ENCODE measurements around the gene SIGLEC6. TPM values are rescaled to one million over a fixed set of nuclear protein-coding genes. Genes with fewer than 3 reads are reported as not detected.
A peak's percentile ranks its signal among the peaks of the same experiment; 100 is the strongest.

Gene SIGLEC6
- not detected for total RNA-seq (ENCODE audit: insufficient read depth, low replicate concordance)

DNA sequence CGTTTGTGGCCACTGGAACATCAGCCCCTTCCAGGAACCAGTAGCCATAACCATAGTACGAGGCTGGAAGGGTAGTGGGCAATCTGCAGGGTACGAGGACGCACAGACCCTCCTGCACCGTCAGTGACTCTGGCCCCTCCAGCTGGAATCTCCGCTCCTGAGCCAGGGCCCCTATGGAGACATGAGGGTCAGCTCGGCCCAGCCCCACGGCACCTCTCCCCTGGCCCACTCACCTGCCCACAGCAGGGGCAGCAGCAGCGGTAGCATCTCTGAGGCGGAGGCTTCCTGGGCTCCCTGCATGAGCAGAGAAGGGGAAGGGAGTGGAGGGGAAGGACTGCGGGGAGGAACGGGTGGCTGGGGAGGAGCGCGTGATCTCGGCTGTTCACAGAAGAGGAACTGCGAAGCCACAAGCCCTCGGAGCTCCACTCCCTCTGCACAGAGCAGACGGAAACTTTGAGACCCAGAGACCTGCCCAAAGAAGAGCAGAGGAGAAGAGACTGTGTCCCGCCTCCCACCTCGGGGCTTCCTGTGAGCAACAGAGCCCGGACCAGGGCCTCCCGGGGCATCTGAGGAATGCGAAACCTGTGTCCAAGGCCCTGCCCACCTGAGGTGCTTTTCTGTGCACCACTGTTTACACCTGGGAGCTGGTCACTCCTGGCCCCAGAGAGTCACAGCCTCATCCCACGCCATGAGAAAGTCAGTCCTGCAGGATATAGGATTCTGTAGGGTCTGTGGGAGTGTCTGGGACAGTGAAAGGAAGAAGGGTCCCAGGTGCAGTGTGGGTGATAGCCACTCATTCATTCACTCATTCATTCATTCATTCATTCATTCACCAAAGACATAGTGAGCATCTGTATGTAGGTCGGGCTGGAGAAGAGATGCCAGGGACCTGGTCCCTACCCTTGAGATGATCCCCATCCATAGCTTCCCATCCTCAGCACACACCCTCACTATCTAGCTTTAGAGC, at the start of gene SIGLEC6:
Gene SIGLEC6, minus strand, starts transcription at position 322 of the 967 bp plus-strand sequence. Its CDS starts 22 bp downstream, at position 300.
- DNase-seq (ENCODE audit: low spot score), result peak; percentile 45

DNA sequence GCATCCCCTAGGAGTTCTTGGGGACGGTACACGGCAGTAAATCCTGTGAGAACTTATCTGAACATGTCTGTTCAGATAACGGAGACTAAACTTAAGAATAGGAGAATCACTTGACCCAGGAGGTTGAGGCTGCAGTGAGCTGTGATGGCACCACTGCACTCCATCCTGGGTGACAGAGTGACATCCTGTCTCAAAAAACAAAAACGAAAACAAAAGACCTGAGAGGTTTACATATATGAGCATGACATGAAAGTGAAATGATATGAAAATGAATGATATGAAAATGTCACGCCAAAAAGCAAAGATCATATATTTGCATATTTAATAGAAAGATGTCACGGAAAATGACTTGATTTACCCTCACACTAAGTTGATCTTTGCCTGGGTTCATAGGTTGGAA, 45.4 kb upstream of the SIGLEC6 start:
- DNase-seq (ENCODE audit: low spot score), result no peak

DNA sequence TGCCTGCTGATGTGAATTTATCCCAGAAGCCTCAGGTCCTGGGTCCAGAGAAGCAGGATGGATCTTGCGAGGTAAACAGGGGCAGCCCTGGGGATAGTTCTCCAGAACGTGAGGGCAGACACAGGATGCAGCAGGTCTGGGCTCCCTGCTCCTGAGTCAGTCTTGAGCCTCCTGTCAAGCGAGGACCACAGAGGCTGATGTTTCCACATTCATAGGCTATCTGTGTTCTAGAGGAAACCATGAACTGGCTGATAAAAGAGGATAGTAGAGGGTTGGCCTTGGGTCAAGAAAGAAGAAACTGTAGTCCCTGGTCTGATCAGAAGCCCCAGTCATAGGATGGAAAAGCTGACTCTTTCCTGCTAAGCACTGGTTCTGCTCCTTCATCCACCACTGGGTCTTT, 41.9 kb upstream of the SIGLEC6 start:
- no peak for DNase-seq (ENCODE audit: low spot score)

DNA sequence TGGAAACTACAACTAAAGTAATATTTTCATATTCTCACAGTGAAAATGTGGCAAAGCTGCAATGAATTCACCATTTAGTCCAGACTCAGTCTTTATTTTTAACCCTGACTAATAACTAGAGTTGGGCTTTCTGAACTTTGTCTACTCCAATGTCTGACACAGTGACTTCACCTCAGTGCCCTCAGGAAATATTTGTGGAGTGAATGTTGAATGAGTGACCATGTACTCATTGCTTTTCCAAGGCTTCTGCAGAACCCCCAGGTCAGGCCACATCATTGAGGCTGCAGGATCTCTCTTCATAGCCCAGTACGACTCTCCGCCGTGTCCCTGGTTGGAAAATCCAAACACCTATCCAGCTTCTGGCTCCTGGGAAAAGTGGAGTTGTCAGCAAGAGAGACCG, 41.4 kb upstream of the SIGLEC6 start:
- no peak for DNase-seq (ENCODE audit: low spot score)

DNA sequence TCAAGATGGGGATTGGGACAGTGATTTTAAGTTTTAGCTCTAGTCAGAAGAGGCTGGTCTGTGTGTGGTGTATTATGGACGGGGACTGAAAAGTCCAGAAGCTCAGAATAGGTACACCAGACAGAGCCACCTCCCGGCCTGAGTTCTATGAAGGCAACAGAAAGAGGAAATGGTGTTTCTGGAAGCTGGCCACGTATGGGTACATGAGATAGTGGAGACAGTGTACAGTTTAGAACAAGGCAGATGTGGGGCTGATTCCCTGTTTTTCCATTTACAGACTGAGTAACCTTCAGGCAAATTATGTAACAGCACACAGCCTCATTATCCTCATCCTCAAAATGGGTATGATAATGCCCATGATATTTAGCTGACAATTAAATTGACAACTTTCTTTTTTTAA, 40.9 kb upstream of the SIGLEC6 start:
- DNase-seq (ENCODE audit: low spot score), result no peak

DNA sequence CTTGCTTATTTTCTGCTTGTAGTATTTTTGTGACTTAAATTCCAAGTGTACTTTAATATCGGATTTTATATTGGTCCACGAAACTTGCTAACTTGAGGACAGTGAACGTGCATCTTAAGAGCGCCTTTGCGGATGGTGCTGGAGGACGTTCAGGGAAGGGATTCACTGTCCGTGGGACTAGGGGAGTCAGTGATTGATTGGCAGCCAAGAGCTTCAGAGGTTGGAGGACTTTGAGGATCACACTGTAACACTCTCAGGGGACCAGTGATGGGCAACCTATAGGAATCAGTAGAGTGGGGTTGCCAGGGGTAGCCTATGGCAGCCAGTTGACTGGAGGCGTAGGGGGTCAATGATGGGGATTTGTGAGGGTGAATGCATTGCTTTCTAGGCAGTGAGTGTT, 40.1 kb upstream of the SIGLEC6 start:
- no peak for DNase-seq (ENCODE audit: low spot score)

DNA sequence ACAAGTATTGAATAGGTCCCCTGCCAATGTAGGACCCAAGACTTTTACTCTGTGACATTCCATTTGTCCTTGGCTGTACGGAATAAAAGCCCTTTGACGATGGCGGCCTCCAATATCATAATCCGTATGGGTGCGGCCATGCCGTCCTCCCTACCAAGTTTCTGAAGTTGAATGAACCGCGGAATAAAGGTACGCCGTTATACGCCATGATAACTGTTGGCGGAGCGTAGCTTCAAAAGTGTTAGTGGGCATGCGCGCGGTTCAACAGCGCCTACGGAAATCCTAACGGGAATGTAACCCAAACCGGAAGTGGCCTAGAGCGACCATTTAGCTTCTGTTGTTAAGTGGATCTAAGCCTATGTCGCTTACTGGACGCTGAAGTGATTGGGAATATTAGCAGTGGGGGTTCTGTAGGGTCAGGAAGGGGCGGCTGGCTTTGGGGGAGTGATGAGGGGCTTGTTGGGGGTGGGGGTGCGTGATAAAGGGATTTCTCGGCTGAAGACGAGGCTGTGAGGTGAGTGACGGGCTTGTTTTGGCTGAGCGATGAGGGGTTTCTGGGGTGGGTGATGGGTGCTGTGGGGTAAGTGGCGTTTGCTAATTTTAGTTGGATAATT, 39.6 kb upstream of the SIGLEC6 start, which contains the start of gene ZNF175:
Gene ZNF175, plus strand, starts transcription at position 322 of the 614 bp plus-strand sequence. CDS start 2,047 bp downstream, outside the sequence.
- DNase-seq (ENCODE audit: low spot score), result peak; percentile 99

DNA sequence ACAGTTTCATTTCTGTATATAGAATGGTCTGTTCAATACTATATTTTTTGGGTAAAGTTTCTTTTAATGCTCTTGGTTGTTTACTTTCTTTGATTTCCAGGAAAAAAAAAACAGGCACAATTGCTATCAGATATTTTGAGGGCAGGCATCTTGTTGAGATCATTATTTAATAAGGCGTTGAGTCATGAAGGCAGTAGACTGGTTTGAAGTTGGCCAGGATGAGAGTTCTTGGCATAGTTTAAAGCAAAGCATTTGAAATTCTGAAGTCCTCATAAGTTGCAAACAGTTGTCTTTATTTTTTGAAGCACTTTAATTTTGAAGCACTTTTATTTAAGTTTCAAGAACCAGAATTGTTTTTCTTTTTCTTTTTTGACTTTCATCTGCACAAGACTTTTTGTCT, 37.0 kb upstream of the SIGLEC6 start:
- DNase-seq (ENCODE audit: low spot score), result no peak

DNA sequence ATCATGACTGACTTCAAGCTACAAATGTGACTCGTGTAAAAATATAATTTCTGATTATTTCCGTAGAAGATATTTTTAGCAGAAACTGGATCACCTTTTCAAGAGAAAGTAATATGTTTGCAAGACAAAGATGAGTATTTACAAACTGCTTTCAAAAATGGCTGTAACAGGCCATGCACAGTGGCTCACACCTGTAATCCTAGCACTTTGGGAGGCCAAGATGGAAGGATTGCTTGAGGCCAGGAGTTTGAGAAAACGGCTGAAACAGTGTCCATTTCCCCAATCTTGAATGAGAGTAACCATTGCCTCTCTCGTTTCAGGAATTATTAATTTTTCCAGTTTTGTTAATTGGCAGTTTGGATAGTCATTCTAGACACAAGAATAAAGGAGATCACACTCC, 36.1 kb upstream of the SIGLEC6 start:
- DNase-seq (ENCODE audit: low spot score), result no peak

DNA sequence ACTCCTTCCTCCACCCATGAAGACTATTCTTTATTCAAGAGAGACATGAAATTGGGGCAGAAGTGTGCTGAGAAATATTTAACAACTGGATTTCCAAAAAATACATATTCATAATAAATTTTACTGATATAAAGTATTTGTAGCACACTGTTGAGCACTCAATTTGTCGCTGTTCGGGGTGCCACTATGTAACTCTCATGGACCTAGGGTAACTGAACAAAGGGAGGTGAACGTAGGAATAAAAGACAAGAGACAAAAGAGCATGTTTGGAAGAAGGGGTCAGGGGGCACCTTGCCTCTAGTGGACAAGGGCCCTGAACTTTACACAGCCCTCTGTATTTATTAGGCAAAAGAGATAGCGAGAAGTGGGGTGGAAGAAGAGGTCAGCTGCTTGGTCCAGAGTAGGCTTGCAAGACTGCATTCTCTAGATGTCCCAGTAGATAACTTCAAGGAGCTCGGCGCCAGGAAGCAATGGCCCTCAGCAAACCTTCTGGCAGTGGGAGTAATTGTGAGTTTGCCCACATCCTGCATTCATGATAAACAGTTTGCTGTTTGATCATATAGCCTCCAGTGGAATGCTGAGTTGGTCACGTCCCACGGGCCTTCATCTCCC, 35.1 kb upstream of the SIGLEC6 start:
- no peak for DNase-seq (ENCODE audit: low spot score)

DNA sequence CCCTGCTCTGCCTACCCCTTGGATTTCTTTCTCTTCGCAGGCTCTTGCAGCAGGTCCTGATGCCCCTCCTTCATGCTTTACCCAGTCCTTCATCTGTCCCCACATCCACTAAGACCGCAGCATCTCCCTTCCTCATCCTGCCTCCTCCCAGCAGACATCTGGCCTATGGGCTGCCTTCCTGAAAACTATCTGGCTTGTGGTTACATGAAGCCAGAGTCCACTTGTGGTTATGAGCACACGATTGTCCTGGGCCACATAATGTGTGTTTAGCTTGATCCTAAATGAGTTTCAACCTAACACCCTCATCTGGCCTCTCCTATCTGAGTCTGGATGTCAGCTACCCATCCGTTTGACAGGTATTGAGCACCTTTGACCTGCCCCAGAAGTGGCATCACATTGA, 34.1 kb upstream of the SIGLEC6 start:
- DNase-seq (ENCODE audit: low spot score), result no peak

DNA sequence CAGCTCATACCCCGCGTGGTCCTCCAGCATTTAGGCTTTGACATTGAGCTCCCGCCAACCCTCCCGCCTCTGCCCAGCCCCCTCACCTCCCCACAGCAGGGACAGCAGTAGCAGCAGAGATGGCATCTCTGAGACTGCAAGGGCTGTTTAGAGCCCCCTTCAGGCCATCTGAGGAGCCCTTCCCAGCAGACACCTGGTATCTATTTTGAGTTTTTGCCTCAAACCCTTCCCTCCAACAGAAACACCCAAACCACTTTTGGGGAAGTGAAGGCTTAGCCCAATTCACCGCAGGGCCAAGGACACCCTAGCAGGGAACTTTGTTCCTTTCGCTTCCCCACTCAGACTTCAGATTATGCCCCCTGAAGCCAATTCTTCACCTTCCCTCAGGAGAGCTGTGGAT, 33.3 kb upstream of the SIGLEC6 start:
- no peak for DNase-seq (ENCODE audit: low spot score)

DNA sequence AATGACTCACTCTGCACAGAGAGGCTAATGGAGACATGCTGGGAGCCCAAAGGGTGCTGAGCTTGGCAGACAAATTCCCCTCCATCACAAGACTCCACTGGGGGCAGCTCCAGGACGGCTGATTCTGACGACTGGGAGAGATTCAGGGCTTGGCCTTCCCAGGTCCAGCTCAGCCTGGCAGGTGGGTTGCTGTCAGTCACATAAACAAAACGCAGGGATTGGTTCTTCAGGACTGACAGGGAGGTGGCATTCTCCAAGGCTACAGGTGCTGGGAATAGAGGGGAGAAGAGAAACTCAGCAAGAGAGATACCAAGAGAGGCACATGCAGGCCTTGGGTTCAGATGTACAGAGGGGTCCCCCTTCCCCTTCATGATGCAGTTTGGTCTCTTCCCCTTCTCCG, 28.9 kb upstream of the SIGLEC6 start:
- no peak for DNase-seq (ENCODE audit: low spot score)

DNA sequence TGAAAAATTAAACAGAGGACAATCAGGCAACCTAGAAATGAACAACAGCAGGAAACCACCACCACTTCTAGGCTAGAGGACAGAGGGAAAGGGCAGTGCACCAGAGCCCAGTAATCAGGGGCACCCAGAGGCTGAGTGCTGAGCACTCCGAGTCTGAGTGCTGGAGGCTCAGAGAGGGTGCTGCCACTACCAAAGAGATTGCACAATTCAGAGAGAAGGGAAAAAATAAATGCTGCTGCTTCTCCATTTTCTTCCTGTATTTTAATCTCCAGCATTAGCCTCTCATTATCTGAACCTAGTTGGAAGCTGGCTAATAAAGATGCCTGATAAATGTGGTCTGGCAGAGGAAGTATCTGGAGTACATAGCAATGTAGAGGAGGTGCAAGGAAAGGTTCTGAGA, 27.8 kb upstream of the SIGLEC6 start:
- no peak for DNase-seq (ENCODE audit: low spot score)

DNA sequence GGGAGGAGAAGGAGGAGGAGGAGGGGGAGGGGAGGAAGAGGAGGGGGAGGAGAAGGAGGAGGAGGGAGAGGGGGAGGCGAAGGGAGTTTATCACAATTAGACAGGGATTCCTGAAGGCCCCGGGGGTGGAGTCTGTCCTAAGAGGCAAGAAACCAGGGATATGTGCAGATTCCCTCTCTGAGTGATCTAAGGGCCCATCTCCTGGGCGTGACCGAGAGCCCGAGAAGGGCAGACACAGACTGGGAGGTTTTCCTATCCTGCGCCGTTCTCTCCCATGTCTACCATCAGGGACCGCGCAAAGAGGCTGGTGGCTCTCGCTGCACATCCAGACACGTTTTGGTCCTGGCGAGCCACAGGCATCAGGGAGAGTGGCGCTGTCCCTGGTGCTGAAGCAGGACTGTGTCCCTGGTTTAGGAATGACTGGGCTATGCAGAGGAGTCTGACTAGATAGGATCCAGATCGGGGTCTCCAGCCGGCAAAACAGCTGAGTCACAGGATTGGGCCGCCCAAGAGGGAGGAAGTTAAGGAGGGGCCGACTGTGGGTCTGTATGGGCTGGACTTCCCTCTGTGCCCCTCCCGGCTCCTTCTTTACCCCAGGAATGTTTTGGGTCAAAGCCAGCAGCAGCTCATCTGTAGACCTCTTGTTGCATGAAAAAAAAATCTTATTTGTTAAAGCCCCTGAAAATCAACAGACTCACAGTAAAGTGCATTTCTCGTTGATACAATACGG, 21.7 kb upstream of the SIGLEC6 start:
- peak; percentile 76 for DNase-seq (ENCODE audit: low spot score)

DNA sequence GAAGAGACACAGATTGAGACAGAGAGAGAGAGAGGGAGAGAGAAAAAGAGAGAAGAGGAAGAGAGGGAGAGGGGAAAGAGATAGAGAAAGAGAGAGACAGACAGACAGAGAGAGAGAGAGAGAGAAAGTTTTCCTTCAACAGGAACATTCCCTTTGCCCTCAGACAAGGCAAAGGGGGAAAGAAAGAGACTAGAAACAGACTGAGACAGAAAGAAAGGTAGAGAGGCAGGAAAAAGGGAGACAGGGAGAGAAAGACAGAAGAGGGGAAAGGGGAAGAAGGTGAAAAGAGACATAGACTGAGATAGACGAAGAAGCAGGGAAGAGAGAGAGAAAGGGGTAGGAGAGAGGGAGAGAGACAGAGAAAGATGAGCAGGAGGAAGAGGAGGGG, 21.1 kb upstream of the SIGLEC6 start:
- DNase-seq (ENCODE audit: low spot score), result no peak

DNA sequence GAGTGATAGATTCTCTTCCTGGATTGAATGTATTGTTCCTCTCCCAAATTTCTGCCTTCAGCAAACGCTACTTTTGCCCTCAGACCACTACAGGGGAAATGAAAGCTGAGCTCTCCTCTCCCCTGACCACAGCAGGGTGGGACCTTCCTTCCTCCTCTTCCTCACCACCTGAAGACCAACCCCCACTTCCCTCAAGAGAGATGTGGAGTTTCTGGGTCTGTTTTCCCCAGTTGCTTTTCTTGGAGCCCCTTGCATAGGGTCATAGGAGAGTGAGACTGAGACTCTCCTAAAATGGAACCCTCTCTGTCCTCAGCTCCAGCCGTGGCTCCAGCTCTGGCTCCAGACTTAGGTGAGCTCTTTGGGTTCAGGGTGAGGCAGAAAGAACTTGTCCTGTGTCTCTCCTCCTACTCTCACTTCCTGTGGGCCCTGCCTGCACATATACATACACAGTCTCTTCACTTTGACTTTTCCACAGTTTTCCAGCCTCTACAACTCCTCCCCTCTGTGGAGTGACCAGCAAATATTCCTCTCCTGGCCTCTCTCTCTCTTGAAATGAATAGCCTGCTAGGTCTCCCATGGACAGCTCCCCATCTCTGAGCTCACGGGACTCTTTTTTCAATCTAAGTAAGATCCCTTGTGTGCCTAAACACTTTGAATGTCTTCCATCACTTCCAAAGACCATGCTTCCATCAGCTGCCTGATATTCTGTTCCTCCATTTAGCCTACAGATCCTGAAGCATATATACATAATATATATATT, 20.4 kb upstream of the SIGLEC6 start:
- DNase-seq (ENCODE audit: low spot score), result no peak

DNA sequence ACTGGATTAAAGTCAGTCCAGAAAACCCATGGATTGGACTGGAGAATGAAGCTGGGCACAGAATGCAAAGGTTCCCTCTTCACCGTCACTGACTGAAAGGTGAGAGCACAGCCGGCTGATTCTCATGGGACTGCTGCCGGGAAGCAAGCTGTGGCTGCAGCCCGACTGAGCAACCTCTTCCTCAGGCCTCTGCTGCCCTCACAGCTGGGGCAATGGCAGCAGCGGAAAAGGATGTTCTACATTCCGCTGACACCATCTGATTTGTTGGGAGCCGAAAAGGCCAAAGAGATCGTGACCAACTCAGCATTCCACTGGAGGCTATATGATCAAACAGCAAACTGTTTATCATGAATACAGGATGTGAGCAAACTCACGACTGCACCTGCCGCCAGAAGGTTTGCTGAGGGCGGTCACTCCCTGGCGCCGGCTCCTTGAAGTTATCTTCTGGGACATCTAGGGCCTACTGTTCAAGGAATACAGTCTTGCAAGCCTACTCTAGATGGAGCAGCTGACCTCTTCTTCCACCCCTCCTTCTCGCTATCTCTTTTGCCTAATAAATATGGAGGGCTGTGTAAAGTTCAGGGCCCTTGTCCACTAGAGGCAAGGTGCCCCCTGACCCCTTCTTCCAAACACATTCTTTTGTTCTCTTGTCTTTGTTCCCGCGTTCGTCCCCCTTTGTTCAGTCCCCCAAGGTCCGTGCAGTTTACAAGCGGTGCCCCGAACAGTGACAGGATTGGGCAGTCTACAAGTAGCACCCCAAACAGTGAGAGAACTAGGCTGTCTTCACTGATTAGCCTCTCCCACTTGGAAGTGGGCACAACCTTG, 19.6 kb upstream of the SIGLEC6 start:
- no peak for DNase-seq (ENCODE audit: low spot score)

DNA sequence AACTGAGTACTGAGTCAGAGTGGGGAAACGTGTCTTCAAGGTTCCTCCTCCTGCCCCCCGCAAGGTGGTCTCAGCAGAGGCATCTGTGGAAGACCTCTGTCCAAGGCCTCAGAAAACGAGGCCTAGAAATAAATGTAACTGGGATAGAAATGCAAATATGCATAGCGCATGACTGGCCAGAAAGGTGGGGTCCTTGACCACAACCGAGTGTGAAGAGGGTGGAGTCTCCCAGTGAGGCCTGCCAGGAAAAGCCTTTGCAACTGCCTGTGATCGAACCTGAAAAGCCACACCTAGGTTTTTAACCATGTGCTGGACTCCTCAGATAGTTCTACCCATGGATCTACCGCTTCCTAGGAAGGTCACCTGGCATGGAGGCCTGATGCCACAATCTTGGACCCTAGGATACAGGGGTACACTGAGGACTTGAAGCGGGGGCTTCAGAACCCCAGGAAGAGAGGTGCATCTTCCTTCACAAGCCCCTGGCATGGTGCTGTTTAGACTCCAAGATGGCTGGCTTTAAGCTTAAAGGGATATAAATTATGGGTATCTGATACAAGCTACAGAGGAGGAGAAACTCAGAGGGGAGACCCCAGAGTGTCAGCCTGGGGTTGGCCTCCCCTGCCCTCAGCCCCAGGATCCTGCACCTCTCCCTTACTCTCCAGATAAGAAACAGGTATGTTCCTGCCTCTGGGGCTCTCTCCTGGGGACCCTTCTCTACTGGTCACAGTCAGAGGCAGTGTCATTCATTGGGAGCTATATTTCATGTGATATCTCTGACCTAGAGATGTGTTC, 18.3 kb upstream of the SIGLEC6 start:
- no peak for DNase-seq (ENCODE audit: low spot score)

All from umbilical cord (tissue), 2 donors.